CD4-positive, alpha-beta T cell treated with Interferon alpha-2 for 1 hour (primary cell): ENCODE results near the gene MMP21.

Source experiments
- DNase-seq, 2 donors: peaks; one replicate each; pipeline ENCODE4 v3.0.0-alpha.2; 2020 to 2022

Gene MMP21

GRCh38 chr10:125775491-125776106 is at the start of gene MMP21:
TSS of gene MMP21 (minus strand) at chr10:125775821. CDS start at chr10:125775821, 0 bp downstream.
- DNase-seq: no peak

- no peak for DNase-seq
Observed at GRCh38 chr10:125824736-125825135, 49.1 kb upstream of the MMP21 start.

GRCh38 chr10:125823663-125824251 is 48.1 kb upstream of the MMP21 start:
- peak in 1 of 2 donors; percentile 1 for DNase-seq

- peak; percentile 91 to 92 for DNase-seq
Observed at GRCh38 chr10:125822878-125823662, 47.4 kb upstream of the MMP21 start, which contains the start of the genes BCCIP and UROS. TSS of gene BCCIP (plus strand) at chr10:125823546. CDS start at chr10:125823558, 12 bp downstream. TSS of gene UROS (minus strand) at chr10:125823258. CDS start at chr10:125816499, 6,759 bp downstream.

GRCh38 chr10:125820701-125821100 is 45.1 kb upstream of the MMP21 start:
- no peak for DNase-seq

- DNase-seq: no peak
Observed at GRCh38 chr10:125817337-125817946, 41.8 kb upstream of the MMP21 start.

- no peak for DNase-seq
Observed at GRCh38 chr10:125816548-125816947, 40.9 kb upstream of the MMP21 start.

- DNase-seq: no peak
Observed at GRCh38 chr10:125815764-125816163, 40.1 kb upstream of the MMP21 start.

- no peak for DNase-seq
Observed at GRCh38 chr10:125812128-125812750, 36.6 kb upstream of the MMP21 start.

GRCh38 chr10:125811251-125811650 is 35.6 kb upstream of the MMP21 start:
- DNase-seq: no peak

- DNase-seq: no peak
Observed at GRCh38 chr10:125808047-125808446, 32.4 kb upstream of the MMP21 start.

GRCh38 chr10:125802739-125803138 is 27.1 kb upstream of the MMP21 start:
- no peak for DNase-seq

- no peak for DNase-seq
Observed at GRCh38 chr10:125802131-125802530, 26.5 kb upstream of the MMP21 start.

- no peak for DNase-seq
Observed at GRCh38 chr10:125801574-125801973, 26.0 kb upstream of the MMP21 start.

- no peak for DNase-seq
Observed at GRCh38 chr10:125799451-125800182, 24.0 kb upstream of the MMP21 start.

GRCh38 chr10:125797994-125798662 is 22.5 kb upstream of the MMP21 start:
- DNase-seq: no peak

GRCh38 chr10:125797424-125797823 is 21.8 kb upstream of the MMP21 start:
- no peak for DNase-seq

- DNase-seq: no peak
Observed at GRCh38 chr10:125795637-125796190, 20.1 kb upstream of the MMP21 start.

GRCh38 chr10:125795128-125795527 is 19.5 kb upstream of the MMP21 start:
- DNase-seq: no peak

GRCh38 chr10:125792342-125793300 is 17.0 kb upstream of the MMP21 start:
- no peak for DNase-seq
